HG02884 (cell line): Measurements from ENCODE around the gene NPTN.
"Not testable (repeated sequence)": the region's sequence is repeated elsewhere in the genome, so short reads cannot be mapped to it uniquely, and the experiment has no call there.

Source experiments
- ATAC-seq: cut with Tn5 transposase; IDR thresholded peaks from one replicate; pipeline ENCODE4 v1.9.1; 2021; ENCODE audit warnings: mild to moderate bottlenecking, moderate library complexity; ENCODE audit not compliant: unreplicated experiment

The NPTN gene

GRCh38 chr15:73573037-73573436 lies 60.2 kb downstream of the NPTN start:
- no peak for ATAC-seq

GRCh38 chr15:73572296-73572695 lies 60.9 kb downstream of the NPTN start:
- ATAC-seq: no peak

GRCh38 chr15:73571346-73571745 lies 61.8 kb downstream of the NPTN start:
- ATAC-seq: no peak

GRCh38 chr15:73570355-73571032 lies 62.7 kb downstream of the NPTN start:
- no peak for ATAC-seq

GRCh38 chr15:73569361-73569760 lies 63.8 kb downstream of the NPTN start:
- no peak for ATAC-seq

GRCh38 chr15:73568564-73569280 lies 64.5 kb downstream of the NPTN start:
- ATAC-seq: no peak

GRCh38 chr15:73567020-73567419 lies 66.2 kb downstream of the NPTN start:
- no peak for ATAC-seq

GRCh38 chr15:73564255-73564654 lies 68.9 kb downstream of the NPTN start:
- ATAC-seq: no peak

GRCh38 chr15:73560501-73561117 lies 72.6 kb downstream of the NPTN start:
- no peak for ATAC-seq

- ATAC-seq: no peak
Observed at GRCh38 chr15:73558529-73558928, 74.7 kb downstream of the NPTN start.

- no peak for ATAC-seq
Observed at GRCh38 chr15:73555080-73555479, 78.1 kb downstream of the NPTN start.

GRCh38 chr15:73550190-73550589 lies 83.0 kb downstream of the NPTN start:
- ATAC-seq: no peak

- not testable (repeated sequence) for ATAC-seq
Observed at GRCh38 chr15:73548925-73549324, 84.3 kb downstream of the NPTN start.

- ATAC-seq: no peak
Observed at GRCh38 chr15:73541479-73541878, 91.7 kb downstream of the NPTN start.

GRCh38 chr15:73540161-73540560 lies 93.0 kb downstream of the NPTN start:
- no peak for ATAC-seq

- no peak for ATAC-seq
Observed at GRCh38 chr15:73539212-73540128, 93.7 kb downstream of the NPTN start.

- no peak for ATAC-seq
Observed at GRCh38 chr15:73538563-73539211, 94.5 kb downstream of the NPTN start.

GRCh38 chr15:73538123-73538522 lies 95.1 kb downstream of the NPTN start:
- no peak for ATAC-seq

GRCh38 chr15:73530649-73531048 lies 102.5 kb downstream of the NPTN start:
- no peak for ATAC-seq

GRCh38 chr15:73527598-73527997 lies 105.6 kb downstream of the NPTN start:
- no peak for ATAC-seq

GRCh38 chr15:73524919-73525318 lies 108.3 kb downstream of the NPTN start:
- no peak for ATAC-seq
